Measurements from ENCODE around the gene KIF17.

- TF ChIP-seq POLR2A (IDR thresholded peaks at IDR 0.05) (no peak), CTCF (IDR thresholded peaks at IDR 0.05) (no peak), POLR2AphosphoS5 (IDR thresholded peaks at IDR 0.05; ENCODE audit: insufficient read depth in 1 of 2, low read depth in 1 of 2) (no peak)
Observed at GRCh38 chr1:20648946-20649345, 68.9 kb downstream of the KIF17 start.
